Breast epithelium (tissue), 3 donors: ENCODE data around the gene CDHR3.

Experiments used
- POLR2A ChIP-seq: fragments of 450-650 bp; IDR thresholded peaks from one replicate; pipeline ENCODE4 v1.6.1; 2016; ENCODE audit warnings: antibody characterized with exemption, mild to moderate bottlenecking, moderate library complexity
- TF ChIP-seq, protein P1 (sequence below), 3 donors: fragments of 450-650 bp; IDR thresholded peaks; one replicate each; pipeline ENCODE4 v1.5.1; 2016 to 2017; ENCODE audit warnings: antibody characterized with exemption in 3 of 3, mild to moderate bottlenecking in 3 of 3, moderate library complexity in 3 of 3

DNA sequence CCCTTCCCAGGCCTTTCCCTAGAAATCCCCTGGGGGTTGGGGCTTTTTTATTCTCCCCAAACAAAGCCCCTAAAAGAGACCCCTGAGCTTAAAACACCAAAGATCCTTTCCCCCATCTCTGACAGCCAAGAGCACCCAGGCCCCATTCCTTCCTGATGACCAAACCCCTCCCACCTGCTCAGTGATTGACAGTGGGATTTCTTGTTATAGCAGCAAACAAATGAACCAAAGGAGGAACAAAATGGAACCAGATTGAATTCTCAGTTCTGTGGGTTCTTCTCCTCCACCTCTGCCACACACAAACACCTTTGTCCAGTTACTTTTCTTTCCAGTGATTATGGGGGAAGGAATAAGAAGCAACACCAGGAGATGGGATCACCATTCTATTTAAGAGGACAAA is 21.5 kb upstream of the CDHR3 start:
- no peak for TF ChIP-seq POLR2A
- TF ChIP-seq, protein P1, sequence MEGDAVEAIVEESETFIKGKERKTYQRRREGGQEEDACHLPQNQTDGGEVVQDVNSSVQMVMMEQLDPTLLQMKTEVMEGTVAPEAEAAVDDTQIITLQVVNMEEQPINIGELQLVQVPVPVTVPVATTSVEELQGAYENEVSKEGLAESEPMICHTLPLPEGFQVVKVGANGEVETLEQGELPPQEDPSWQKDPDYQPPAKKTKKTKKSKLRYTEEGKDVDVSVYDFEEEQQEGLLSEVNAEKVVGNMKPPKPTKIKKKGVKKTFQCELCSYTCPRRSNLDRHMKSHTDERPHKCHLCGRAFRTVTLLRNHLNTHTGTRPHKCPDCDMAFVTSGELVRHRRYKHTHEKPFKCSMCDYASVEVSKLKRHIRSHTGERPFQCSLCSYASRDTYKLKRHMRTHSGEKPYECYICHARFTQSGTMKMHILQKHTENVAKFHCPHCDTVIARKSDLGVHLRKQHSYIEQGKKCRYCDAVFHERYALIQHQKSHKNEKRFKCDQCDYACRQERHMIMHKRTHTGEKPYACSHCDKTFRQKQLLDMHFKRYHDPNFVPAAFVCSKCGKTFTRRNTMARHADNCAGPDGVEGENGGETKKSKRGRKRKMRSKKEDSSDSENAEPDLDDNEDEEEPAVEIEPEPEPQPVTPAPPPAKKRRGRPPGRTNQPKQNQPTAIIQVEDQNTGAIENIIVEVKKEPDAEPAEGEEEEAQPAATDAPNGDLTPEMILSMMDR (IDR thresholded peaks at IDR 0.05) = no peak
